Astrocyte (in vitro differentiated cells and primary cell): ENCODE data around the gene GTPBP3.

Source experiments
- CTCF ChIP-seq: IDR thresholded peaks from 2 replicates; pipeline ENCODE4 v1.5.1; 2011; ENCODE audit warnings: low read depth, mild to moderate bottlenecking, inconsistent platforms, low read length, moderate library complexity; ENCODE audit not compliant: insufficient read depth
- EZH2 ChIP-seq: IDR thresholded peaks from 2 replicates; pipeline ENCODE4 v1.6.1; 2012; ENCODE audit warnings: mild to moderate bottlenecking, low read length, inconsistent platforms; ENCODE audit not compliant: insufficient read depth

- TF ChIP-seq CTCF (no peak), EZH2 (no peak)
Measured at GRCh38 chr19:17347877-17348276, 10.5 kb downstream of the GTPBP3 start.
